Ishikawa (cell line): Measurements from ENCODE around the gene SKI.

Experiments used
- CEBPB ChIP-seq: IDR thresholded peaks from 2 replicates; pipeline ENCODE4 v1.6.1; 2012
- RAD21 ChIP-seq: IDR thresholded peaks from 2 replicates; pipeline ENCODE4 v1.6.1; 2012; ENCODE audit warnings: low read depth
- ZBTB7A ChIP-seq: IDR thresholded peaks from 2 replicates; pipeline ENCODE4 v1.6.1; 2012; ENCODE audit warnings: low read depth
- TF ChIP-seq, protein P1 (sequence below): IDR thresholded peaks from 2 replicates; pipeline ENCODE4 v1.6.1; 2012; ENCODE audit warnings: low read depth, mild to moderate bottlenecking

DNA sequence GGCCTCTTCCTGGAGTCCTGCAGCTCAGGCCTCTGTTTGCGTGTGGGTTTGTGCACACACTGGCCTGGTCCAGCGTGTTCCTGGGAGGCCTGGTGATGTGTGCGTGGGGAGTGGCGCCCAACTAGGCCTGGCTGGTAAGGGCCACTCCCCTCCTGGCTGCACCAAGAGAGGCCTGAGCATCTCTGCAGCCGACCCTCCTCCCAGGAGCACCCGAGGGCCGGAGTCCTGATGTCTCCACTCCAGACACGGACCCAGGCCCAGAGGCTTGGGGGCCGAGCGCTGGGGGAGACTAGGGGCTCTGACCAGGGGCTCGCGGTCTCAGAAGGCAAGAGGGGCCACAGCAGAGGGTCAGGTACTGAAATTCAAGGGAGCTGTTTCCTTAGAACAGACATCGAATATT, 130.0 kb downstream of the SKI start:
- TF ChIP-seq, protein P1, sequence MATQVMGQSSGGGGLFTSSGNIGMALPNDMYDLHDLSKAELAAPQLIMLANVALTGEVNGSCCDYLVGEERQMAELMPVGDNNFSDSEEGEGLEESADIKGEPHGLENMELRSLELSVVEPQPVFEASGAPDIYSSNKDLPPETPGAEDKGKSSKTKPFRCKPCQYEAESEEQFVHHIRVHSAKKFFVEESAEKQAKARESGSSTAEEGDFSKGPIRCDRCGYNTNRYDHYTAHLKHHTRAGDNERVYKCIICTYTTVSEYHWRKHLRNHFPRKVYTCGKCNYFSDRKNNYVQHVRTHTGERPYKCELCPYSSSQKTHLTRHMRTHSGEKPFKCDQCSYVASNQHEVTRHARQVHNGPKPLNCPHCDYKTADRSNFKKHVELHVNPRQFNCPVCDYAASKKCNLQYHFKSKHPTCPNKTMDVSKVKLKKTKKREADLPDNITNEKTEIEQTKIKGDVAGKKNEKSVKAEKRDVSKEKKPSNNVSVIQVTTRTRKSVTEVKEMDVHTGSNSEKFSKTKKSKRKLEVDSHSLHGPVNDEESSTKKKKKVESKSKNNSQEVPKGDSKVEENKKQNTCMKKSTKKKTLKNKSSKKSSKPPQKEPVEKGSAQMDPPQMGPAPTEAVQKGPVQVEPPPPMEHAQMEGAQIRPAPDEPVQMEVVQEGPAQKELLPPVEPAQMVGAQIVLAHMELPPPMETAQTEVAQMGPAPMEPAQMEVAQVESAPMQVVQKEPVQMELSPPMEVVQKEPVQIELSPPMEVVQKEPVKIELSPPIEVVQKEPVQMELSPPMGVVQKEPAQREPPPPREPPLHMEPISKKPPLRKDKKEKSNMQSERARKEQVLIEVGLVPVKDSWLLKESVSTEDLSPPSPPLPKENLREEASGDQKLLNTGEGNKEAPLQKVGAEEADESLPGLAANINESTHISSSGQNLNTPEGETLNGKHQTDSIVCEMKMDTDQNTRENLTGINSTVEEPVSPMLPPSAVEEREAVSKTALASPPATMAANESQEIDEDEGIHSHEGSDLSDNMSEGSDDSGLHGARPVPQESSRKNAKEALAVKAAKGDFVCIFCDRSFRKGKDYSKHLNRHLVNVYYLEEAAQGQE, result no peak
- TF ChIP-seq CEBPB (no peak), RAD21 (no peak), ZBTB7A (no peak)
